Renal cortical epithelial cell (primary cell): ENCODE results near the gene COX19. TPM values are rescaled to one million over a fixed set of nuclear protein-coding genes. Genes with fewer than 3 reads are reported as not detected.

ENCODE experiments used
- total RNA-seq: library from RNA; depleted of rRNA; stranded (reverse); fragments of >200 nt; gene quantifications from 2 replicates; pipeline ENCODE4 v1.2.3, GENCODE V29; 2014

COX19 gene
- total RNA-seq, 1 donor from 2014 or later, result 10.0 TPM

Other genes with a start within 250 kb of the COX19 start
- 24.1 and 57.3 TPM in 2 replicates for gene DNAAF5, start 248.8 kb downstream of the COX19 start, total RNA-seq
- gene PRKAR1B, start 248.3 kb downstream of the COX19 start, total RNA-seq, result 15.3 and 35.7 TPM in 2 replicates
- 164 and 234 TPM in 2 replicates for gene SUN1, start 143.1 kb downstream of the COX19 start, total RNA-seq
- gene GET4, start 99.0 kb downstream of the COX19 start, total RNA-seq, result 30.7 and 36.5 TPM in 2 replicates
- 4.8 and 22.4 TPM in 2 replicates for gene ADAP1, start 20.9 kb downstream of the COX19 start, total RNA-seq
- gene CYP2W1, start 7.6 kb upstream of the COX19 start, total RNA-seq, result not detected in 2 replicates
- gene GPR146, start 69.0 kb upstream of the COX19 start, total RNA-seq, result 3.0 and 3.6 TPM in 2 replicates
- gene GPER1, start 112.6 kb upstream of the COX19 start, total RNA-seq, result 0.52 and 1.6 TPM in 2 replicates
- gene ZFAND2A, start 184.6 kb upstream of the COX19 start, total RNA-seq, result 9.9 and 21.4 TPM in 2 replicates